ENCODE measurements around the gene DHX36.

DHX36 gene

GRCh38 chr3:154301561-154301960, 22.7 kb downstream of the DHX36 start:
- TF ChIP-seq CTCF (IDR thresholded peaks at IDR 0.05; ENCODE audit: low read depth, low read length), result no peak
- no peak for DNase-seq (ENCODE audit: low read depth, low spot score)

GRCh38 chr3:154294016-154294415, 30.3 kb downstream of the DHX36 start:
- no peak for DNase-seq (ENCODE audit: low read depth, low spot score)
- in situ Hi-C loops (cut with HindIII; ENCODE audit: low sequenced_read_pairs), result no loop called here
- no peak for TF ChIP-seq CTCF (IDR thresholded peaks at IDR 0.05; ENCODE audit: low read depth, low read length)

More at GRCh38 chr3:154301561-154301960, 22.7 kb downstream of the DHX36 start:
- H3K4me3 ChIP-seq (ENCODE audit: low read depth, low read length), result no peak overlapping the region
- in situ Hi-C loops (cut with HindIII; ENCODE audit: low sequenced_read_pairs), result no loop called here

GRCh38 chr3:154290187-154290586, 34.1 kb downstream of the DHX36 start:
- no peak overlapping the region for H3K4me3 ChIP-seq (ENCODE audit: low read depth, low read length)
- no peak for TF ChIP-seq CTCF (IDR thresholded peaks at IDR 0.05; ENCODE audit: low read depth, low read length)
- DNase-seq (ENCODE audit: low read depth, low spot score), result no peak
- in situ Hi-C loops (cut with HindIII; ENCODE audit: low sequenced_read_pairs), result no loop called here

More at GRCh38 chr3:154294016-154294415, 30.3 kb downstream of the DHX36 start:
- no peak overlapping the region for H3K4me3 ChIP-seq (ENCODE audit: low read depth, low read length)

- DNase-seq (ENCODE audit: low read depth, low spot score), result no peak
Measured at GRCh38 chr3:154285221-154285620, 39.1 kb downstream of the DHX36 start.

GRCh38 chr3:154280161-154280560, 44.1 kb downstream of the DHX36 start:
- no peak for TF ChIP-seq CTCF (IDR thresholded peaks at IDR 0.05; ENCODE audit: low read depth, low read length)
- DNase-seq (ENCODE audit: low read depth, low spot score), result no peak
- no peak overlapping the region for H3K4me3 ChIP-seq (ENCODE audit: low read depth, low read length)
- in situ Hi-C loops (cut with HindIII; ENCODE audit: low sequenced_read_pairs), result no loop called here

More at GRCh38 chr3:154285221-154285620, 39.1 kb downstream of the DHX36 start:
- in situ Hi-C loops (cut with HindIII; ENCODE audit: low sequenced_read_pairs), result no loop called here
- no peak for TF ChIP-seq CTCF (IDR thresholded peaks at IDR 0.05; ENCODE audit: low read depth, low read length)
- no peak overlapping the region for H3K4me3 ChIP-seq (ENCODE audit: low read depth, low read length)

GRCh38 chr3:154275965-154276364, 48.3 kb downstream of the DHX36 start:
- H3K4me3 ChIP-seq (ENCODE audit: low read depth, low read length), result no peak overlapping the region
- no peak for DNase-seq (ENCODE audit: low read depth, low spot score)
- TF ChIP-seq CTCF (IDR thresholded peaks at IDR 0.05; ENCODE audit: low read depth, low read length), result no peak
- in situ Hi-C loops (cut with HindIII; ENCODE audit: low sequenced_read_pairs), result no loop called here

- DNase-seq (ENCODE audit: low read depth, low spot score), result no peak
- in situ Hi-C loops (cut with HindIII; ENCODE audit: low sequenced_read_pairs), result no loop called here
- no peak overlapping the region for H3K4me3 ChIP-seq (ENCODE audit: low read depth, low read length)
- TF ChIP-seq CTCF (IDR thresholded peaks at IDR 0.05; ENCODE audit: low read depth, low read length), result no peak
Measured at GRCh38 chr3:154275292-154275691, 49.0 kb downstream of the DHX36 start.

Measured in astrocyte of the spinal cord (primary cell).